ENCODE measurements around the gene PANX1.

The PANX1 gene

GRCh38 chr11:94186342-94187203, 57.9 kb downstream of the PANX1 start:
- no peak for DNase-seq

GRCh38 chr11:94193288-94193687, 64.6 kb downstream of the PANX1 start:
- no peak for DNase-seq

GRCh38 chr11:94194712-94195111, 66.1 kb downstream of the PANX1 start:
- DNase-seq: no peak

GRCh38 chr11:94196363-94196762, 67.7 kb downstream of the PANX1 start:
- DNase-seq: no peak

GRCh38 chr11:94198718-94199117, 70.1 kb downstream of the PANX1 start:
- no peak for DNase-seq

GRCh38 chr11:94199136-94200130, 70.8 kb downstream of the PANX1 start:
- DNase-seq: no peak

GRCh38 chr11:94201004-94201465, 72.4 kb downstream of the PANX1 start:
- DNase-seq: no peak

- DNase-seq: no peak
Observed at GRCh38 chr11:94203070-94203469, 74.4 kb downstream of the PANX1 start.

- DNase-seq: no peak
Observed at GRCh38 chr11:94211261-94211830, 82.7 kb downstream of the PANX1 start.

GRCh38 chr11:94212898-94213297, 84.3 kb downstream of the PANX1 start:
- no peak for DNase-seq

GRCh38 chr11:94217705-94218104, 89.1 kb downstream of the PANX1 start:
- DNase-seq: no peak

- peak; percentile 7 for DNase-seq
Observed at GRCh38 chr11:94218372-94218771, 89.7 kb downstream of the PANX1 start.

- no peak for DNase-seq
Observed at GRCh38 chr11:94219771-94220170, 91.1 kb downstream of the PANX1 start.

GRCh38 chr11:94224078-94224477, 95.4 kb downstream of the PANX1 start:
- DNase-seq: no peak

Measured in hematopoietic multipotent progenitor cell treated with erythropoietin and hydrocortisone succinate and interleukin-3 and kit ligand, for 4 days (in vitro differentiated cells).